B cell (primary cell): ENCODE results near the gene ABCC1. TPM values are rescaled to one million over a fixed set of nuclear protein-coding genes. Genes with fewer than 3 reads are reported as not detected.
A peak's percentile ranks its signal among the peaks of the same experiment; 100 is the strongest.

Experiments used
- ATAC-seq: fragments of 200-7000 bp; cut with Tn5 transposase; one replicate; pipeline ENCODE4 v1.10.0; 2021; ENCODE audit warnings: low read depth, mild to moderate bottlenecking, moderate number of reproducible peaks, moderate library complexity
- CTCF ChIA-PET: fragments of 350-600 bp; sonication (Branson Sonifier 250); formaldehyde crosslinking; loops from one replicate; lab custom pipeline; 2021; ENCODE audit warnings: antibody characterized with exemption, inconsistent platforms; lab: Charles Lee
- POLR2A ChIA-PET: fragments of 350-600 bp; sonication (Branson Sonifier 250); formaldehyde crosslinking; loops from one replicate; lab custom pipeline; 2021; ENCODE audit warnings: antibody characterized with exemption; lab: Charles Lee
- DNase-seq: peaks from one replicate; pipeline ENCODE4 v3.0.0; 2013
- H2AFZ ChIP-seq: 2 replicates; pipeline ENCODE4 v1.6.1; 2012; ENCODE audit warnings: mild to moderate bottlenecking, low read depth, low read length; ENCODE audit not compliant: insufficient read depth, poor library complexity, severe bottlenecking
- H3K27ac ChIP-seq, 2 donors: 1 replicate in 1 of 2; 2 replicates in 1 of 2; pipeline ENCODE4 v1.5.1; 2012 to 2013; ENCODE audit warnings: low read length in 2 of 2, mild to moderate bottlenecking in 2 of 2, moderate library complexity in 1 of 2
- H3K27me3 ChIP-seq, 4 experiments: fragments of 200-600 bp in 1 of 4; sonication (generic) in 1 of 4; replicated peaks in 1 of 4; 1 replicate in 2 of 4; 2 replicates in 2 of 4; pipeline versions ENCODE4 v1.6.1 to v1.7.0; 2013 to 2016; ENCODE audit warnings: low read length in 3 of 4, mild to moderate bottlenecking in 2 of 4, mixed read lengths in 1 of 4, moderate library complexity in 1 of 4; ENCODE audit not compliant: insufficient read depth in 4 of 4, control insufficient read depth in 3 of 4; ENCODE audit errors: control extremely low read depth in 1 of 4
- H3K36me3 ChIP-seq, 2 experiments: replicated peaks in 1 of 2; 1 replicate in 1 of 2; 2 replicates in 1 of 2; pipeline versions ENCODE4 v1.6.1 to v1.7.1; 2013; ENCODE audit warnings: low read length in 1 of 2; ENCODE audit not compliant: insufficient read depth in 2 of 2, control insufficient read depth in 1 of 2; ENCODE audit errors: control extremely low read depth in 1 of 2, extremely low read depth in 1 of 2
- H3K4me1 ChIP-seq, 2 donors: fragments of 200-600 bp in 1 of 2; sonication (generic) in 1 of 2; 1 replicate in 1 of 2; 2 replicates in 1 of 2; pipeline versions ENCODE4 v1.5.1 to v1.6.1; 2013 to 2017; ENCODE audit warnings: low read length in 2 of 2; ENCODE audit not compliant: control insufficient read depth in 2 of 2, insufficient read depth in 2 of 2
- H3K4me2 ChIP-seq: replicated peaks from 2 replicates; pipeline ENCODE3; 2012; ENCODE audit warnings: mild to moderate bottlenecking, low read depth, low read length; ENCODE audit not compliant: poor library complexity, severe bottlenecking
- H3K4me3 ChIP-seq, 5 experiments: fragments of 200-600 bp in 1 of 5; sonication (generic) in 1 of 5; 1 replicate in 3 of 5; 2 replicates in 2 of 5; pipeline versions ENCODE4 v1.5.1 to v1.7.0; 2011 to 2016; ENCODE audit warnings: low read length in 4 of 5, mild to moderate bottlenecking in 4 of 5, low read depth in 2 of 5, control low read depth in 1 of 5, moderate library complexity in 1 of 5; ENCODE audit not compliant: insufficient read depth in 1 of 5; ENCODE audit errors: control extremely low read depth in 1 of 5, extremely low read depth in 1 of 5
- H3K79me2 ChIP-seq: fragments of 200-600 bp; sonication (generic); one replicate; pipeline ENCODE4 v1.6.0; 2016; ENCODE audit warnings: low read length; ENCODE audit not compliant: control insufficient read depth, insufficient read depth
- H3K9ac ChIP-seq: fragments of 200-600 bp; sonication (generic); 2 replicates; pipeline ENCODE4 v1.6.1; 2017; ENCODE audit warnings: mild to moderate bottlenecking, low read length, moderate library complexity
- H3K9me3 ChIP-seq, 3 donors: one replicate each; pipeline versions ENCODE4 v1.6.1 to v1.7.1; 2013; ENCODE audit warnings: low read length in 2 of 3; ENCODE audit not compliant: control insufficient read depth in 2 of 3, insufficient read depth in 1 of 3; ENCODE audit errors: control extremely low read depth in 1 of 3
- H4K20me1 ChIP-seq: 2 replicates; pipeline ENCODE4 v1.6.0; 2012; ENCODE audit warnings: mild to moderate bottlenecking, low read length; ENCODE audit not compliant: insufficient read depth, control insufficient read depth, poor library complexity, severe bottlenecking
- H3K27ac Mint-ChIP-seq: one replicate; pipeline ENCODE4 v1.8.0; 2021; ENCODE audit warnings: mixed read lengths
- H3K27me3 Mint-ChIP-seq: one replicate; pipeline ENCODE4 v1.8.0; 2021; ENCODE audit warnings: mixed read lengths
- H3K4me1 Mint-ChIP-seq: one replicate; pipeline ENCODE4 v1.8.0; 2021; ENCODE audit warnings: mixed read lengths
- H3K4me3 Mint-ChIP-seq: one replicate; pipeline ENCODE4 v1.8.0; 2021; ENCODE audit warnings: mixed read lengths
- H3K9me3 Mint-ChIP-seq: one replicate; pipeline ENCODE4 v1.8.0; 2022; ENCODE audit warnings: mixed read lengths; ENCODE audit not compliant: insufficient read depth
- CTCF ChIP-seq: fragments of 200-600 bp; IDR thresholded peaks from one replicate; pipeline ENCODE4 v1.8.0; 2022; ENCODE audit warnings: antibody characterized with exemption, mild to moderate bottlenecking
- EZH2 ChIP-seq: IDR thresholded peaks from 2 replicates; pipeline ENCODE4 v1.6.1; 2012; ENCODE audit warnings: borderline replicate concordance, low read depth, mild to moderate bottlenecking, moderate library complexity, low read length; ENCODE audit not compliant: insufficient read depth, poor library complexity, severe bottlenecking
- WGBS: methylation state at CpG from one replicate; pipeline ENCODE4 v1.1.5; 2013; ENCODE audit warnings: missing lambda C conversion rate; ENCODE audit not compliant: insufficient coverage; 5-methylcytosine and 5-hydroxymethylcytosine counted together
- intact Hi-C: fragments of 100-400 bp; cut with micrococcal nuclease; formaldehyde crosslinking; loops from one replicate; pipeline ENCODE4 v1.10.0; 2022
- polyA plus RNA-seq: library from polyadenylated mRNA; depleted of rRNA; stranded (reverse); fragments of >200 nt; gene quantifications from 2 replicates; pipeline ENCODE4 v1.2.3, GENCODE V29; 2012
- total RNA-seq, 2 donors: library from RNA; stranded (reverse); fragments of 120-200 nt in 1 of 2; gene quantifications; 1 replicate in 1 of 2; 2 replicates in 1 of 2; pipeline versions ENCODE4 v1.2.3 to v1.2.4, GENCODE V29; 2013 to 2022

ABCC1 gene
- total and polyA plus RNA-seq, 2 donors (not counting 1 experiment from before 2014, with no cell fraction given): 21.8 to 73.0 TPM

GRCh38 chr16:15966420-15966819, 17.0 kb downstream of the ABCC1 start:
- ChIA-PET POLR2A (no interaction called here), CTCF (no interaction called here)
- H3K27me3 ChIP-seq: no peaks in the 10 kb centered on the region
- no peak overlapping the region for H3K4me3 ChIP-seq
- H3K4me1 ChIP-seq: peaks cover 7 to 9% of the 10 kb centered on the region in 2 donors
- H3K36me3 ChIP-seq: peaks cover 0 to 8% of the 10 kb centered on the region in 2 experiments
- H3K4me1 Mint-ChIP-seq: peaks cover 26% of the 10 kb centered on the region
- peaks cover 3% of the 10 kb centered on the region for H3K9me3 Mint-ChIP-seq
- DNase-seq (no peak), ATAC-seq (no peak)
- H3K27ac ChIP-seq: no peak overlapping the region
- no peak for TF ChIP-seq EZH2
- no peak for TF ChIP-seq CTCF
- H3K27ac Mint-ChIP-seq: peak overlapping the region; percentile 26
- H3K4me3 Mint-ChIP-seq: no peak overlapping the region
- H3K9ac ChIP-seq: no peak overlapping the region
- intact Hi-C loops: no loop called here
- 100% methylated on average over 1 of the region's 5 CpGs for WGBS
- H2AFZ ChIP-seq: no peak overlapping the region
- H3K79me2 ChIP-seq: peaks cover 90% of the 10 kb centered on the region
- no peaks in the 10 kb centered on the region for H3K27me3 Mint-ChIP-seq
- peaks cover 46% of the 10 kb centered on the region for H4K20me1 ChIP-seq
- H3K9me3 ChIP-seq: peaks cover 1 to 33% (median 30%) of the 10 kb centered on the region in 3 donors
- H3K4me2 ChIP-seq: no peak overlapping the region

- WGBS: 100% methylated on average over 1 of the region's 5 CpGs
- H3K9ac ChIP-seq: no peak overlapping the region
- peaks cover 21% of the 10 kb centered on the region for H3K4me1 Mint-ChIP-seq
- no peak for ATAC-seq
- CTCF ChIA-PET: interaction anchor here (0.7 kb wide), 2 partner anchors 69 to 262 kb away, joined by 3 read pairs; no protein-coding TSS in a partner anchor
- peaks cover 6% of the 10 kb centered on the region for H3K9me3 Mint-ChIP-seq
- no peak overlapping the region for H3K4me2 ChIP-seq
- H3K27me3 ChIP-seq: no peaks in the 10 kb centered on the region
- no peak overlapping the region for H3K4me3 Mint-ChIP-seq
- no peak overlapping the region for H3K4me3 ChIP-seq
- H3K36me3 ChIP-seq: peaks cover 0 to 9% of the 10 kb centered on the region in 2 experiments
- H3K4me1 ChIP-seq: peaks cover under 1 to 4% of the 10 kb centered on the region in 2 donors
- H3K27ac ChIP-seq: no peak overlapping the region
- TF ChIP-seq EZH2 (no peak), CTCF (no peak)
- H3K27me3 Mint-ChIP-seq: no peaks in the 10 kb centered on the region
- H3K9me3 ChIP-seq: peaks cover 0 to 38% (median 33%) of the 10 kb centered on the region in 3 donors
- no peak overlapping the region for H3K27ac Mint-ChIP-seq
- intact Hi-C loops: no loop called here
- POLR2A ChIA-PET: interaction anchor here (0.5 kb wide), 2 partner anchors 22 to 1012 kb away, joined by 3 to 7 read pairs; no protein-coding TSS in a partner anchor
- H3K79me2 ChIP-seq: peaks cover 96% of the 10 kb centered on the region
- DNase-seq: no peak
- no peak overlapping the region for H2AFZ ChIP-seq
- peaks cover 46% of the 10 kb centered on the region for H4K20me1 ChIP-seq
Observed at GRCh38 chr16:15966836-15967546, 17.6 kb downstream of the ABCC1 start.
